Iris pigment epithelial cell (primary cell): Measurements from ENCODE around the gene MLEC.
A peak's percentile ranks its signal among the peaks of the same experiment; 100 is the strongest.

Source experiments
- DNase-seq: peaks from one replicate; pipeline ENCODE4 v3.0.0-alpha.2; 2011; ENCODE audit warnings: low read depth

The MLEC gene

DNA sequence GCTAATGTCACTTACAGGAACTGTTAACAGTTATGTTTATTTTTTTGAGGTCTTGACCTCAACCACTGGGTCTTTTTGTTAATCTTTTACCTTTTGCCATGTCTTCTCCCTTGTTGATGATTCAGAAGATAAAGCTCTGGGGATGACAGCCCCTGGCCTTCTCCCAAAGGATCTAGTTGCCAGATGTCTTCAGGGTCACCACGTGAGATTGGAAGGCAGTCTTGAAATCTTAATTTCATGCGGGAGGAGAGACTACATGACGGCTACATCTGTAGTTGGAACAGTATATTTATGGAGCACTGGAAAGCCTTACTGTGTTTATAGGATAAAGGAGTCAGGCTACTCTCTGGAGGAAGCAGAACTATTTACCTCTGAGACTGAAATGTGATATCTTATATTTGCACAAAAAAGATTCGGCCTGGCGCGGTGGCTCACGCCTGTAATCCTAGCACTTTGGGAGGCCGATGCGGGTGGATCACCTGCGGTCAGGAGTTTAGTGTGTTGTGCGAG is 5.6 kb downstream of the MLEC start:
- DNase-seq = peak; percentile 41

DNA sequence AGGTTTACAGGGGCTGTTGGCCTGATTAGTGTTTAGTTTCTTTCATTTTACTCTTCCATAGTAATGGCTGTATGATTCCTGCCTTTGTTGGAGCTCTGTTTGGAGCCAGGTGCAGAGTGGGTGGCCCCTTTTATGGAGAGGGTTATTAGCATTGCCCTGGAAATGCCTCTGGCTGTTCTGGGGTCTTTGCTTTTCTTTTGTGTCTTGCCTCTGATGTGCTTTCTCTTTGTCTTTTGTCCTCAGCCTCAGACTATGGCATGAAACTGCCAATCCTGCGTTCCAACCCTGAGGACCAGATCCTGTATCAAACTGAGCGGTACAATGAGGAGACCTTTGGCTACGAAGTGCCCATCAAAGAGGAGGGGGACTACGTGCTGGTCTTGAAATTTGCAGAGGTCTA is 6.9 kb downstream of the MLEC start:
- no peak for DNase-seq

DNA sequence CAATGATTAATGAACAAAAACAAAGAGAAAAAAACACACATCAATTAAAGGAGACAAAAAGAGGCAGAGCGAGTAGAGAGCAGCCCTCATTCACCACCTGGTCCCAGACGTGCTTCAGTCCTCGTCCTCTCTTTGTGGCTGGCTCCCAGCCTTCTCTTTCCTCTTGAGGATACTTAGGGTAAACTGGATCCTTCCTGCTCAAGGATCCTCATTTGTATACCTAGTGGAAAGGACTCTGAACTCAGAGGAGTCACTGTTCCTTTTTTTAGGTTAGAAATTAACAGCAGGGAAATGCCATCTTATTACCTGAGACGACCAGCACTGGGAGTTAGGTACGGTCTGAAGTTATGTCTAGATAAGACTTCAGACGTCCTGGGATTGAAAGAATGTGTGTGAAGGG is 9.7 kb downstream of the MLEC start:
- DNase-seq = no peak

DNA sequence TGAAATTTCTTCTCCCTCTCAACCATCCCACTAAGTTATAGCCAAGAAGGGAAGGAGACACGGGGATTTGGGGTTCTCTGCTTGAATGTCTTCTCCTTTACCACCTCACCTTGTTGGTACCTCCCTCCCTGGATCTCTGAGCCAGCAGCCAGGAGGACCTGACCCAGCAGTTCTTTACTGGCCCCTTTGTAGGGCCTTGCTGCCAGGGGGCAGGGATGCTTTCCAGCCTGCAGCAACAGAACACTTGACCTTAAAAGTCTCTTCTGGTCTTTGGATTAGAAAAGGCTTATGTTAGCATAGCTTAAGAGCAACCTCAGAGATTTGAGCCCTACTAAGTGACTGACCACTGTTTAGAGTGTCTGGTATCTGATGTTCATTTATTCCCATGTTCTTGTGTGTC is 10.4 kb downstream of the MLEC start:
- DNase-seq = no peak

DNA sequence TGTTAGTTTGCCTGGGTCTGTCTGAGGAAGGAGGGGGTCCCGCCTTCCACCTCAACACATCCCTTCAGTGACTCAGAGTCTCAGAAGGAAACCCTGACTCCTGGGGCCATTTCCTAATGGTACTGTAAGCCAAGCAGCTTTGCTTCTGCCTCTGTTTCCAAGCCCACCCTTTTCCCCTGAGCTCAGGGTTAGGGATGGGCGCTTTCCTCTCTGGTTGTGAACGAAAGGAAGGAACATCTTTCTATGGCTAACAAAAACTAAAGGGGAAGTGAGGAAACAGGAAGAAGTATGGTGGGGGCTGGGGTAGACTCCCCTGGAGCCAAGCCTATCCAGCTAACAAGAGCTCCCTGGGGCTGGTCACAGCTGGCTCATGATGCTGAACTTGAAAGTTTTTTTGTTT is 11.7 kb downstream of the MLEC start:
- DNase-seq = no peak

DNA sequence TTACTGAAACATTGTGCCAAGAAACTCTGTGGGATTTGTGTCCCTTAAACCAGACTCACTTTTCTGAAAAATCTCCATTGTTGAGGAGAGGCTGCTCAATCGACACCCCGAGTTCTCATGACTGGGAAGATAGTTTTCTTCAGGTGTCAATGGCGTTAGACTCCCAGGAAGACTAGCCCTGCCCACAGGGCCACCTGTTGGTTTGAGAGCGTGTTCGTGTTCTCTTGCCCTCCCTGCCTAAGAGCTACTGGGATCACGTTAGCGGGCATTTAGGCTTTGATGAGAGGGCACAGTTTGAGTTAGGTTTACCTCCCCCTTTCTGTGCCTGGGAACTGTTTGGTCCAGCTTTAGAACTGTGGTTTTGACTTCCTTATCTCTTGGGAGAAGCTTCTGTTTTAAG is 12.6 kb downstream of the MLEC start:
- DNase-seq = no peak

DNA sequence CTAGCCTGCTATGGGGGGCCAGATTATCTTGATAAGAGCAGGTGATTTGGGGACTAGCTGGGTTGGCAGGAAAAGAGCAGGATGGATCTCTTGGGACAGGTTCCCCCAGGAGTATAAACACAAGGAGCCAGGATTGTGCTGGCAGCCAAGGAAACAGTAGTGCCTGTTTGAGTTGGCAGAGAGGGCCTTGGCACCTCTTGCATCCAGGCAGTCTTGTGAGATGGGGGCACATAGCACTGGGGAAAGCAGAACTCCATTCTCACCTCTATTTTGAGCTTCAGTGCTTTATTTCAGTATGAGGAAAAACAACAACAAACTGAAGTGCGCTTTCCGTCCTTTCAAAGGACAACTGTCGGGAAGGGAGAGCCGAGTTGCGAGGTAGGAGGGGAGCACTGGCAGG is 13.9 kb downstream of the MLEC start:
- DNase-seq = no peak

DNA sequence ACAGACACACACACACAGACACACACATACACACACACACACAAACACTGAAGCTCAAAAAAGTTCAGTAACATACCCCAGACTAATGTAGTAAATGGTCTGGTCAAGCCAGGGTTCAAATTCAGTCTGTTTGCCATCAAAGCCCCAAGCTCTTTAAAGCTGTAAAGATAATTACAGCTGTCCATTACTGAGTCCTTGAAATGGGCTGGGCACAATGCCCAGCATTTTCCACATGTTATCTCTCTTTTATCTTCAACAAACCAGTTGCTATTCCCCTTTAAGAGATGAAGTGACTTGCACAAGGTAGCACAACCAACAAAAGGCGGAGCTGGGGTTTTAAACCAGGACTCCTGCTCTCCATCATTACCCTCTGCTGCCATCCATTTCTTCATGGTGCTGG is 15.7 kb downstream of the MLEC start:
- no peak for DNase-seq

DNA sequence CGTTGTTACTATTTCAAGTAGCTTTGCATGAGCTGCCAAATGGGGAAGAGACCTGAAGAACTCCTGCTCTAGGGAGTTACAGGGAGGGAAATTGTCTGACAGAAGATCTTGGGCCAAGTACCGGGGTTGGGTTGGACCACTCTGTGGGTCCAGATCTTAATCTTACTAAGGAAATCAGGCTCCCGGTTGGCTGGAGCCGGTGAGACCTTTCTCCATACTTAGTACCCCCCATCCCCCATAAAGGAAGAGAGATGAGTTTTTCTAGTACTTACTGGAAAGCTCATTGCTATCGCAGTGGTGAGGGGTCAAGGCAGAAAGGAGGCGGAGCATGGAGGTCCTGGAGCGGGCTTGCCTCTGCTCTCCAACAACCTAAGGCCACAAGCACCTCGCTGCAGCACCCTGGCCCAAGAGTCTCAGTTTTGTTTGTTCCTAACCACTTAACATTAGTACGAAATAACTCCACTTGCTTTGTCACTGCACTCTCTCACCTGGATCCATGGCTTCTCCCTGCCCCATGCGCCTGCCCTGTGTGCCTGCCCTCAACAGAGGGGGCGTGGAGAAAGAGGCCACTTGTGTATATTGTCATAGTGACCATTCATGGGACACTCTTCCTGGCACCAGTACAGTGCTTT is 16.5 kb downstream of the MLEC start:
- DNase-seq = no peak

DNA sequence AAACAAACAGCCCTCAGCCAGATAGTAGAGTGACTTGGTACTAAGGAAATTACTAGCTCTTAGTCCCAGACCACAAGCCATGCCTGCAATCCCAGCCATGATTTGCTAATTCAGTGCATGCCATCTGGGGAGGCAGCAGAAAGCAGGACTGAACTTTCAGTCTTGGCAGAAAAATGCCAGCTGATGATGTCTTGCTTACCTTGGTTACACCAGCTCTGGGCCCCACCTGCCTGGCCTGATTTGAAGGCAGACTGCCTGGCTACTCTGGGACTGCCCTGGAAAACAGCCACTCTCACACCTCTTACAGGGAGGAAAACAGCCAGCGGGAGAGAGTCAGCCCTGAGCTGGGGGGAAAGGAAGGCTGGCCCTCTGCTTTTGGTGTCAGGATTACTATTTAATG is 18.7 kb downstream of the MLEC start:
- DNase-seq = no peak

DNA sequence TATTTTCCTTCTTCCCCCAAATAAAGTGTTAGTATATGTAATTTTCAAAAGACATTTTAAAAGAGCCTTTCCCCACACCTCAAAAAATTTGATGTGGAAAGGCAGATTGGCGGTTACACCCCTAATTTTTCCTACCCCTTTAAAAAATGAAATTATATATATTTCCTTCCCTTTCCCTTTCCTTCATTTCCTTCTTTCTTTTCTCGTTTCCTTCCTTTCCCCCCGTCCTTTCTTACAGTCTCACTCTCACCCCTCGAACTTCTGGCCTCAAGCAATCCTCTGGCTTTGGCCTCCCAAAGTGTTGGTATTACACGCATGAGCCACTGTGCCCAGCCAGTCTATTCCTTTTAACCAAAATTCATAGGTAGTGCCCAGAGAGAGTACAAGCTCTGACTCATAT is 19.1 kb downstream of the MLEC start:
- DNase-seq = no peak

DNA sequence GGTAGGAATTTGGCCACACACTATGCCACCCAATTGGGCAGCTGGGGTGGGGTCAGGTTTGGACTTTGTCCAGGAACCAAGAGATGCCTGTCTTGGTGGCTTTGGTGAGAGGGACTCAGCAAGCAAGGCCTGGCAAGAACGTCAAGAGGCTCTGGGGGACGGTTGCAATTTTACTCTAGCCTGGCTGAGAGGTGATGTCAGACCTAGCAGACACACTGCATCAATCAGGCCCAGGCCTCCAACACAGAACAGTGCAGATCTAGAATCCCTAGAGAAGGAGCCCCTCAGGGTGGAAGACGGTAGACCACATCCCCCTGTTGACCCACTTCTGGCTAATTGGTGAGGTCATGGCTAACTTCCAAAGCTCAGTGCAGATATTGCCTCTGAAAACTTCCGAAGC is 21.7 kb downstream of the MLEC start:
- DNase-seq = no peak

DNA sequence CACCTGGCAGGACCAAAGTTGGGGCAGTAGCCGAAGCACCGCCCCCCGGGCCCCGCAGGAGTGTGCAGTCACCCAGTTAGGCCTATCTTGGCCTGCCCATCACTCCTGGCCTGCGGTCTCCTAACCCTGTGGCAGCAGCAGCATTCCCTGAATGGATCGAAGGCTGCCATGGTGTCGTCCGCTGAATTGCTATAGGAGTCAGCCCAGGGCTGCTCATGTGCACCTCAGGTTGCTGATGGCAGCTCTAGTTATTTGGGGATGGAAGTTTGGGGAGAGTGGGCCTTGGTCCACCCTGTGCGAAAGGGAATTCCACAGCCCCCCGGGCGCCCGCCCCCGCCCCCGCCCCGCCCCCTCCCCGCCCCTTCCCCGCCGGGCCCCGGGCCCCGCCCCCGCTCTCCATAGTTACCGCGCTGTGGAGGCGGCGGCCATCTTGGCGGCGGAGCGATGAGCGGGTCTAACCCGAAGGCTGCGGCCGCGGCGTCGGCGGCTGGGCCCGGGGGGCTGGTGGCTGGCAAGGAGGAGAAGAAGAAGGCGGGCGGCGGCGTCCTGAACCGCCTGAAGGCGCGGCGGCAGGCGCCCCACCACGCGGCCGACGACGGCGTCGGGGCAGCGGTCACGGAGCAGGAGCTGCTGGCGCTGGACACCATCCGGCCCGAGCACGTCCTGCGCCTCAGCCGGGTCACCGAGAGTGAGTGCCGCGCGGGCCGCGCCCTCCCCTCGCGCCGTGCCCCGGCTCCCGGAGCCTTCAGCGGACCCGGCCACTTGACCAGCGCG is 23.3 kb downstream of the MLEC start, which contains the start of gene UNC119B:
UNC119B (plus strand) TSS at position 428 of the 774 bp plus-strand sequence; CDS start at position 445, 17 bp downstream.
- peak; percentile 42 for DNase-seq

DNA sequence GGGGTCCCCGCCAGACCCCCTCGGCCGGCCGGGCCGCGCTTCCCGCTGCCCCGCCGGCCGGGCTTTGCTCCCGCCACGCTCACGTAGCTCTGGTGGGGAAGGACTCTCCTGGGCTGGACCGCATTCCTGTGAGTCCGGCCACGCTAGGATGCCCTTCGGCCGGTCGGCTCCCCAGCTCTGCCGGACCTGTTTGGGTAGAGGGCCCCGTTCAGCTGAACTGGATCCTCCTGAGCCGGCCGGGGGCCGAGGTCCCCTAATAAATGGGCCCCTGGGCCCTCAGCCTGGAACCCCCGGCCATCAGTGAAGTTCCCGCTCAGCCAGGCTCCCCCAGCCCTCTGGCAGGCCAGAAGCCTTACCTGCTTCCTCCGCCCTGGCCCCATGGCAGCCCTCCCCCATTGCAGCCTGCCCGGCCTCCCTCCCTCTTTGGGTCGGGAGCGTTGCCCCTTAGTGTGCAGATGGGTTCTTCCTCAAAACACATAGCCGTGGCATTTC is 23.9 kb downstream of the MLEC start:
- no peak for DNase-seq

DNA sequence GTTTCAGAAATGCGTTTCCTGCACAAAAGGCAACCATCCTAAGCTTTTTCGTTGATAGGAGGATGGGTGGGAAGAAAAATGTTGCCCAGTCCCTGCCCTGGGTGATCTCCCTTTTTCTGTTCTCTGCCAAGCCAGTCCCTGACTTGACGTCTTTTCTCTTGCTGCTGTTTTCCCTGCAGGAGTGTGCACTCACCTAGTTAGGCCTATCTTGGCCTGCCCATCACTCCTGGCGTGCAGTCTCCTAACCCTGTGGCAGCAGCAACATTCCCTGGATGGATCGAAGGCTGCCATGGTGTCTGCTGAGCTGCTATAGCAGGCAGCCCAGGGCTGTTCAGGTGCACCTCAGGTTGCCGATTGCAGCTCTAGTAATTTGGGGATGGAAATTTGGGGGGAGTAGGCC is 24.5 kb downstream of the MLEC start:
- no peak for DNase-seq

DNA sequence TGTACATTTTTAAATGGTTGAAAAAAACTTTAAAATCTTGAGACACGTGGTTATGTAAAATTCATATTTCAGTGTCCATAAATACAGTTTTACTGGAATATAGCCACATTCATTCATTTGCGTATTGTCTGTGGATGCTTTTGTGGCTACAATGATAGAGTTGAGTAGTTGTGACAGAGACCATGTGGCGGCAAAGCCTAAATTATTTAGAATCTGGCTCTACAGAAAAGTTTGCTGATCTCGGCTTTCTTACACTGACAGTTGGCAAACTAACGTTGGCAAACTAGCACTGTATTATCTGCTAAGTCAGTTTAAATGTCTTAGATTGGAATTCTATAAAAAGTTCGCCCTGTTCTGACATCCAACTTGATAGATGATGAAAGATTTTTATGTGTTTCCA is 25.7 kb downstream of the MLEC start:
- no peak for DNase-seq

DNA sequence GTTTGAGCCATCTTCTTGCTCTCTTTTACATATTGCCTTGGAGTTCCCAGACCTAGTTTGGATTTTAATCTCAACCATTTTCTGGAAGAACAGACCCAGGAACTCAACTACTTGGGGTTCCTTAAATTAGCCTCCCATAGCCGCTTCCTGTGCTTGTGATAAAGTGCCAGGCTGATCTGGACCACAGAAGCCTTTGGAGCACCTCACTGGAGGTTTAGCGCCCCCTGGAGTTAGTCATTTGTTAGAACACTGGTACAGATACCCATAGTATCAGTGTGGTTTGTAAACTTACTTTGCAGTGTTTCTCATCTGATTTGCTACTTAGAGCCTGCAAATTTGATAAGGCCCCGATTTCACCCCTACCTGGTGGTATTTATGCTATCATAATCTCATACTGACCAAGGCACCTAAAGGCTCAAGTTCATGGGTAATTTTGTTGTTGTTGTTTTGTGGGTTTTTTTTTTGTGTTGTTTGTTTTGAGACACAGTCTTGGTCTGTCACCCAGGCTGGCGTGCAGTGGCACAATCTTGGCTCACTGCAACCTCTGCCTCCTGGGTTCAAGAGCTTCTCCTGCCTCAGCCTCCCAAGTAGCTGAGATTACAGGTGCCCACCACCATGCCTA is 27.0 kb downstream of the MLEC start:
- DNase-seq = peak; percentile 76

DNA sequence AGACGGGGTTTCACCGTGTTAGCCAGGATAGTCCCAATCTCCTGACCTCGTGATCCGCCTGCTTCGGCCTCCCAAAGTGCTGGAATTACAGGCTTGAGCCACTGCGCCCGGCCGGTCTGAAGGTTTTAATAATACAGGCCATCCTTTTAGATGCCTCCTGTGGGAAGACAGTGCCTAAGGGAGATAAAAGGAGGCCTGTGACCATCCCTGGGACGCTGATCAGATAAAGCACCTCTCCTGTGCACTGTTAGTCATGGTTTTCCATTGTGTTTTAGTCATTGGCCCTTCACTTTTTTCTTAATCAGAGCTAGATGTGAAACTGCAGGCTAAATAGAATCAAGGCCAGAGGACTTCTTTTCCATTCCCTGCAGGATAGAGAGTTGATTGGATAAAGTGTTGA is 31.1 kb downstream of the MLEC start:
- no peak for DNase-seq

DNA sequence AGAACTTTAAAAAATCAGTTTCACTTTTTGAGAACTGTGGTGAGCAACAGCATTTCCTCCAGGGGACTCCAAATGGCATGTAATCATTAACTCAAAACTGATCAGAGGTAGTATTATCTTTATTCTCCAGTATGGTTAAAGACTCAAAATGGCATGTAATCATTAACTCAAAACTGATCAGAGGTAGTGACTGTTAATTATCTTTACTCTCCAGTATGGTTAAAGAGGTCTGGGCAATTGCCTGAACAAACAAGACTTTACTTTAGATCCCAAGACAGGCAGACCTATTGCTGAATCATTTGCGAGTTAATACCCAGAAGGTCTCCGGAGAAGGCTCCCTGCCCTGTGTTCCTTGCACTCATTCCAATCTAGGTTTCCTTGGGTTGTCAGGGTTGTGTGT is 32.1 kb downstream of the MLEC start:
- DNase-seq = no peak

DNA sequence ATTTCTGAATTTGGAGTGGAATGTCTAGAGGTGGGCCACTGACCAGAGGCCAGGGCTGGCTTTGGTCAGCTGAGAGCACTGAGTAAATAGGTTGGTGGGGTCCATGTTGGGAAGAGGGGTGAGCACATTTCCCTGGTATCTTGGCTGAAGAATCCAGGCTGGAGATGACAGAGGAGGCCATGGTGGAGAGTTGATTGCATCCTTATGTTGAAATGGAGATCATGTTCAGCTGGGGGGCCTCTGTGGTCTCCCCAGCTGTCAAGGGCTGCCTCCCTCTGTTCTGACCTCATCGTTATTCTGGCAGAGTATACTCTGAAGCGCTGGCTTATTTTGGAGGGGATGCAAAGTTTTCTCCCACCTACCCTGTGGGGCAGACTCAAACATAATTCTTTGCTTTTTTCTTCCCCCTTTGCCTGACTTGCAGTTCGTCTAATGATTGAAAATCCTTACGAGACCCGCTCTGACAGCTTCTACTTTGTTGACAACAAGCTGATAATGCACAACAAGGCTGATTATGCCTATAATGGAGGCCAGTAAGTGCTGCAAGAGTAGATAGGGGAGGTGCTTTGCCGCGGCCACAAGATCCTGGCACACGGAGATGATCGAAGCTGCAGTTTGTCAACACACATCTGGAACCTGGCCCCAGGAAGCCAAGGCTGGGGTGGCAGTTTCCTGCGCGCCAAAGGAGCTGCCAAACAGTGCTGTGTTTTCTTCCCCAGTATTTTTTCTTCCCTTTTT is 32.7 kb downstream of the MLEC start:
- DNase-seq = no peak

DNA sequence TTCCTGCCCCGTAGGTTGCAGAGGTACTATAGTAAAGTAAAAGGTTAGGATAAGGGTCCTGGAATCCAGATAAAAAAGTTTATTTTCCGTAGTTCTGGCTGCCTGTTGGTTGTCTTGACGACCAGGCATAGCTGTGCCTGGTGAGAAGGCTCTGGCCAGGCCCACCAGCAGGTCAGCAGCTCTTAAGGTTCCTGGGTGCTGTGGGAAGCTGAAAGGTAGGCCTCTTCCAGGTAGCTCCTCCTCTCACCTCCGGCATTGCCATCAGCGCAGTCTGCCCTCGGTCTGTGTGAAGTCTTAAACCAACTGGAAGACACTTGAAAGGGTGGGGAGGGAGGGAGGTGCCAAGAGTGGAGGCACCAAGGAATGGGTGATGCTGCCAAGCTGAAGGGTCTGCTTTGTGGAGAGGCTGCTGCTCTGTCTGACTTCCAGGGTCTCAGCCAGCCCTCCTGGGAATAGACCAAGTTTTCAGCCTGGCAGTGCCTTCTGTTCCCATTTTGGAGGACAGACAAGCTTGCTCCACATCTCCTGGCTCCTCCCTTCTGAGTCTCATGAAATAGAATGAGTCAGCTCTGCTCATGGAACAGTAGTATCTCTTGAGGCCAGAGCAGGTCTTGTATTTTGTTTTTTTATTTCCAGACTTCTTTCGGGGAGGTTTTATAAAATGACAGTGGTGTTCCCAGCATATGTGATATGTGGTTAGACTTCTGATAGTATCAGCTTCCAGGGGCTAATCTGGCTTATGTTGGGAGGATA is 33.5 kb downstream of the MLEC start:
- DNase-seq = peak; percentile 86
